Hematopoietic multipotent progenitor cell treated with erythropoietin and hydrocortisone succinate and interleukin-3 and kit ligand, for 8 days (in vitro differentiated cells): Measurements from ENCODE around the gene NPHP4.
A peak's percentile ranks its signal among the peaks of the same experiment; 100 is the strongest.

Source experiments
- DNase-seq: peaks from one replicate; pipeline ENCODE4 v3.0.0-alpha.2; 2015

Gene NPHP4

DNA sequence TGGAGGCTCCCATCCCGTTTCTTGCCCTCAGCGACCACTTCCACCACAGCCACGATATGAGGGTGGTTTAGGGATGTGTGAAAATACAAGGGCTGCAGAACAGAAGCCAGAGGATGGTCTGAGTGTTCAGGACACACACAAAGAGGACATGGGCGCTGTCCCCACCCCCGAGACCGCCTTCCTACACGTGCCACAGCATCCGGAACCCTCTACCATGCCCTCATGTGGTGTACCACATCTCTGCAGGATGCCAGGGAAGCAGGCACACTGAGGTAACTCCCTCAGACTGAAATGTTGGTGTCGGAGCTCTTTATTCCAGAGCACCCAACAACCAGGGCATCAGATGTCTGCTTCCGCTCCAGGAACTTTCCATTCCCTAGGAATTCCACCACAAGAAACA, 23.1 kb downstream of the NPHP4 start:
- no peak for DNase-seq

DNA sequence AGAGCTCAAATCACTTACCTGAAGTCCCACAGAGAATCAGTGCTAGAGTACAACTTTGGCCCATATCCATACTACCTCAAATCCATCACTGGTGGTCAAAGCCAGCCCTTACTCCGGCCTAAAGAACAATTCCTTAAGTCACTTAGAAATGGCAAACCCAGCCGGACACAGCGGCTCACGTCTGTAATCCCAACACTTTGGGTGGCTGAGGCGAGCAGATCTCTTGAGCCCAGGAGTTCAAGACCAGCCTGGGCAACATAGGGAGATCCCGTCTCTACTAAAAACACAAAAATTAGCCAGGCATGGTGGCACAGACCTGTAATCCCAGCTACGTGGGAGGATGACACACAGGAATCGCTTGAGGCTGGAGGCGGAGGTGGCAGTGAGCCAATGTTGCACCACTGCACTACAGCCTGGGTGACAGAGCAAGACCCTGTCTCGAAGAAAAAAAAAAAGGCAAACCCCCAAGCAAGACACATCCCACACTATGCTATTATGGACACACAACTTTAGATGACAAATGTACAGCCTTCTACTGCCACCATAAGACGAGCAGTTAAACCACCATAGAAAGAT, 24.0 kb downstream of the NPHP4 start:
- DNase-seq = no peak

DNA sequence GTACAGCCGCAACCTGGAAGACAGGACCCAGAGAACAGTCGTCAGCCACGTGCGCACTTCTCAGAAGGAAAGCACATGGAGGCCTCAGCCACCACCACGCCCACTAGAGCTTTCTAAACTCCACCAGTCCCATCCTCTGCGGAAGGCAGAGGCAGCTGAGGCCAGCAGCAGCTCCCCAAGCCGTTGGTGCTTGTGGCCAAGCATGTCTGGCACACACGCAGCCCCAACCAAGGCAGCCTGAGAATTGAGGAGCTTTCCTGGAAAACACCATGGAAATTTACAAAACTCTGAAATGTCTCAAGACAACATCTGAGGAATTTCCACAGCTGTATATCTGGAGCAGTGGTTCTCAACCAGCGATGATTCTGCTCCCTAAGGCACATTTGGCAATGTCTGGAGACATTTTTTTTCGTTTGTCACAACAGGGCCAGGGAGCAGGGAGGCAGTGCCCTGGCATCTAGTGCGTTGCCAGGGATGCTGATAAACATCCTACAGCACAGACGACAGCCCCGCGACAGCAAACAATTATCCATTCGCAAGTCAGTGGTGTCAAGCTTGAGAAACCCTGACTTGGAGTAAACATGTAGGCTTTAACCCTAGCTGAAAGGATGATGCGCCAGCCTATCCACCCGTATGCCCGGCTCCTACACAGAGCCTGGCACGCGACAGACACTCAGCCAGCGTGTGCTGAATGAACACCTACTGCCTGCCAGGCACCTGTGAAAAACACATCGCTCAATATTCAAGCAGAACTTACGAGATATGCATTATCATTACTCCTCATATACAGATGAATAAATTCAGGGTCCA, 24.7 kb downstream of the NPHP4 start:
- no peak for DNase-seq

DNA sequence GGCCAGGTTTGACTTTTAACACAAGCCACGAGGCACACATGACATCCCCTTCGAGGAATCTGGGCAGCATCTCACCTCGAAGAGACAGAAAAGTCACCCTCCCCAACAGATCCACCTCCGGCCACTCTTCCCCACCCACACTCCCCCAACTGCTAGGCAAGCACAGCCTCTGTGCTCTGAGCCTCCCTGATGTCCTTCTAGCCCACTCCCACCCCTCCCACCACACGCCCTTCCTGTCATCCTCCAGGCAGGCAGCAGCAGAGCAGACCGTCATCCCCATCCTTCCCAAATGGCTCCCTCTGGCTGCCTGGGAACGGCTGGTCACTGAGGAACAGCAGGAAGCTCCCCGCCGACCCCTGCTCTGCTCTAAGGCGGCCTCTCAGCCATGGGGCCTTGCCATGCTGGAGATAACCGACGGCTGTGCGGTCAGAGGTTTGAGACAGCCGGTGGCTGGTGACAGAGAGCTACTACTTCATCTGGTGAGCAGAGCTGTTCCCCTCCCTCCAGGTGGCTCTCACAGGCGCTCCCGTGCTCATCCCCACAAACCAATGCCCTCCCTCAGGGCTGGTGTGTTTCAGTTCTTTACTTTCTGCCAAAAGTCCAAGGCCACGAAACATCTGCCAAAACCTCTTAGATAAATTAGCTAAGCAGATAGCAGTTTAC, 25.6 kb downstream of the NPHP4 start:
- no peak for DNase-seq

DNA sequence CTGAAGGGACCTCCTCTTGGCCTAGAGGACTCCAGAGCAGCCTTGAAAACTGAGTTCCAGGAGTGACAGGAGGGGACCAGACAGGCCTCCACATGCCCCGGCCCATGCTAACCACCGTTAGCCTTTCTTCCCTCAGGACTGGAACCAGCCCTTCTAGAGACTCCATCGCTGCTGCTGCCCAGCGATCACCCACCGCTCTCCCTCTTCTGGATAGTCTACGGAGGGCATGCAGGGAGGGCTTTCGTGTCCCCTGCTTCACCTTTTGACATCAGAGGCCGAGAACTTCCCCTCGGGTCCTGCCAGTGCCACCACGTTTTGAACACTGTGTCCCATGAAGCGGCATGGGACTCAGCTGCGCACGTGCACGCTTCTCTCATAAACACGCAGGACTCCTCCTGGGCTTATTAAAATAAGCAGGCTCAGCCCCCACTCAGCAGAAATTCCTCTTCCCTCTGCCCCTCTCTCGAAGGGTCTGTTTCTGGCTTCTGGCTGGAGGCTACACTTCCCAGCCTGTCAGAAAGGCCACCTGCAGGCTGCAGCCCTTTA, 26.6 kb downstream of the NPHP4 start:
- DNase-seq = no peak

DNA sequence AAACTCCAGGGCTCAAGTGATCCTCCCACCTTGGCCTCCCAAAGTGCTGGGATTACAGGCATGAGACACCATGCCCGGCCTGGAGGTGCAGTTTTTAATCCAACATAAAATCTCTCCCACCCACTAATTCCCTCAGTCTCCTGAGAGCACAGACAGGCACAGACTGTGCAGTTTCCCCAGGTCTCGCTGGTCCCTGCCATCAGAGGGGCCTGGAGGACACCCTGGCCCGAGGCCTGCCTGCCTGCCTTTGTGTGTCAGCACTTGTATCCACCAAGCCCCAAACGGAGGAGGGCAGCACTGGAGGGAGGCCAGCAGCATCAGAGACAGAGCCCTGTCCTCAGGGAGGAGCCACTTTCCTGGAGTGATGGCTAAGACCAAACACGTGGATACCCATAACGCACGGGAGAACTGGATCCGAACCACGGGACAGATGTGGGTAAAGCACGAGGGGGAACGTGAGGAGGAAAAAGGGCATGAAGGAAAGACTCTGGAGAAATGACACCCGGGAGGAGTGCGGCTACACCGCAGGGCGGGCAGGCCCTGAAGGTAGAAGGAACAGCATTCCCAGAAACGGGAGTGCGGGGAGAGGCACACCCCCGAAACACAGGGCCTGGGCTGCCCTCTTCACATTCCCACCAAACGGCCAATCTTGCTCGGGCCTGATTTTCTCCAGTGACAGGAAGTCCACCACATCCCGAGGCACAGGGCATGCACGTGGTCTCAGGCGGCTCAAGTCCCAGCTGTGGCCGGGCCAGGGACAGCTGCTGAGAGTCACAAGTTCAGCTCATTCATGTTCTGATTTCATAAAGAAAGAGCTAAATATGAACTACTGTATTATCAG, 29.7 kb downstream of the NPHP4 start:
- no peak for DNase-seq

DNA sequence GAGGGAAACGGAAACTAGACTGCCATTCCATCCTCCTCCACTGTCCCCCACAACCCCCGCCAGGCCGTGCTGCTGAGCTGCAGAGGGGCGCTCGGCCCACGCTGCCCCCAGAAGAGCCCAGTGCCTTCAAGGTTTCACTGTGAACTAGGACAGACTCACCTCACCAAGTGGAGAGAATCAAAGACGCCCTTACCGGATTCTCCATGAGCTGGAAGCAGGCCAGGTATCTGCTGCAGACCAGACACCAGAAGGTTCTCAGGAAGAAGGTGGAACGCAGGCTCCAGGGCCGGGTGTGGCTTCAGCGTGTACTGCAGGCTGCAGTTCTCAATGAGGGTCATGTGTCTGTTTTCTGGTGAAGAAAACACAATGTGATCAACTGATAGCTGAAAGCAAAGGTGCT, 30.6 kb downstream of the NPHP4 start:
- DNase-seq = peak; percentile 9

DNA sequence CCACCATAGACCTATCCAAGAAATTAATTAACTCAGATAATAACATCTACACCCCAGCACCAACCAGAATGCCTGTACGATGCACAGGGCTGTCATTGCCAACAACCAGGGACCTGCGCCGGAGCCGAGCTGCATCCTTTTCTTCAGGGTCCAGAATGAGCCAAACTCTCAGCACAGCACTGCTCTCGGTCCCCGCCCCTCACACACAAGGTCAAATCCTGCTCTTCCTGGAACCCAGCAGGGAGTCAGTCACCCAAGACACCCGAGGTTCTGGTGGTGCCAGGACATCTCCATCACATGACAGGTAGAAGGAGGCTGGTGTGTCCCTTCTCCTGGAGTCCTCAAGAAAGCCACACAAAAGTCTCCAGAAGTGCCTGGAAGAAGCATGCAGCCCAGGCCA, 31.9 kb downstream of the NPHP4 start:
- no peak for DNase-seq

DNA sequence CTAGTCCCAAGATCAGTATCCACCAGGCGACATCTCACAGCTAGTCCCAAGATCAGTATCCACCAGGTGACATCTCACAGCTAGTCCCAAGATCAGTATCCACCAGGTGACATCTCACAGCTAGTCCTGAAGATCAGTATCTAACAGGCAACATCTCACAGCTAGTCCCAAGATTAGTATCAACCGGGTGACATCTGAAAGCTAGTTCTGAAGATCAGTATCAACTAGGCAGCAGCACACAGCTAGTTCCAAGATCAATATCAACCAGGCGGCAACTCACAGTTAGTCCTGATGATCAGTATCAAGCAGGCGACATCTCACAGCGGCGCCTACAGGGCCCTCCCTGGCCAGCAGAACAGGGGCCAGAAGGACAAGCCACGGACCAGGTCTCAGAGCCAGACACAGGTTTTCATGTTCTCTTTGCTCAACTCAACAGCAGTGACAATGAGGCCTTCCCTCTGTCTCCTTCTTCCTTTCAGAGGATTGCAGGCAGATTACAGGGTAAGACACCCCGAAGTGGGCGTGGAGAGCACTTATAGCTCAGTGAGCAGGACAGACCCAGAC, 32.5 kb downstream of the NPHP4 start:
- DNase-seq = no peak

DNA sequence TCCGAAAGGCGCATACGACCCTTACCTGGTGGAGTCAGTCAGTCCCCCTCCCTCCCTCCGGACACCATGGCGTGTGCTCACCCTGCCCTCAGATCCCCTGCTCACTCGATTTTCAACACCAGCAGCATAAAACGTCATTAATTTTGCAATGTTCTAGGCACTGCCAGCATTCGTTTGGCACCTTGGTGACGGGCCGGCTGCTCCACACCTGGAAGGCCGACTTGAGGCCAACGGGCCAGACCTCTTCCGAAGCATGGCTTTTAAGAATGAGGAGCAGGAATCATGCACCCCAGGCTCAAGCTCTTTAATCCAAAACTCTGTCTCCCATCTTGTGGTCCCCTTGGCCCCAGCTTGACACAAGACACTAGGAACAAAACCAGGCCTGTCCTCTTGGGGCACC, 33.1 kb downstream of the NPHP4 start:
- DNase-seq = no peak

DNA sequence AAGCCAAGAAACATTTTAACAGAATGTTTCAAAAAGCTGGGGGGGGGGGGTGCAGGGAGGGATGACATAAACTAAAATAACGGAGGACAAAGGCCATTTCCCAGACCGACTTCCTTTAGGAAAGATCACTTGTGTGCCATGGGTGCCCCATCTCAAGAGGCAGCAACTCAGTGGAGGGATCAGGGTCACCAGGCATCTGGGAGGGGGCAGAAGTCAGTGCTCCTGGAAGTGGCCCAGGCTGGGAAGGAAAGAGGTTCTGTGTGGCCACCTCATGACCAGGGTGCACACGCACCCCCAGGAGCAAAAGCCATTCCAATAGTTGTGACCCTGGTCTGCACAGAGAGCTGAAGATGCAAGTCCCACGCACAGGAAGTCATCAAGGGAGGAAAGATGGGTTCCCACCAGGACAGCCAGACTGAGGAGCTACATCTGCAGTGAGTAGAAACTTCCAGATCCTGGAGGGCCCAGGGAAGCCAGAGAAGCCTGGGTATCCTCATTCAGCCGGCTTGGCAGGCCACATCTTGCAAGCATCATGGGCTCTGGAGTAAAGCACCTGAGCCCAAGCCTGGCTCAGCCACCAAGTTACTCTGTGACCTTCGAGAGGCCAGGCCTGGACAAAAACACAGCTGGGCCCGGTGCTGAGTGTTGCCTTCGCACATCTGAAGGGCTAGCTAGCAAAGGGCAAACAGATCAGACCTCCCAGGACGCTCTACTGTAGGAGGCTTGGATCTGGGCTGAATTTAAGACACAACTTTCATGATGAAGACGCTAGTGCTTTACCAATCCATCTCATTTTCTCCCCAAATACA, 36.0 kb downstream of the NPHP4 start:
- no peak for DNase-seq

DNA sequence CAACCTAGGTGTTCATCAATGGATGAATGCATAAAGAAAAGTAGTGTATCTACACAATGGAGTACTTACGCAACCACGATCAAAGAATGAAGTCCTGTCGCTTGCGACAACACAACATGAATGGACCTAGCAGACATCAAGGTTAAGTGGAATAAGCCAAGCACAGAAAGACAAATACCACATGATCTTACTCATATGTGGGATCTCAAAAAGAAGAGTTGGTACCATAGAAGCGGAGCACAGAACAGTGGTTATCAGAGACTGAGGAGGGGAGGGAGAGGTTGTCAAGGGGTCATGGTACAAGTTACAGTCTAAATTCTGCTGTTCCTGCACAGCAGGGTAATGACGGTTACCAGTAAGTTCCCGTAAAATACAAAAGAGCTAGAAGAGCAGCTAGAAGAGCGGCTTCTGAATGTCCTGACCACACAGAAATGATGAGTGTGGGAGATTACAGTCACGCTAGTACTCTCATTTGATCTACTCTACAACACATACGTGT, 36.7 kb downstream of the NPHP4 start:
- DNase-seq = no peak

DNA sequence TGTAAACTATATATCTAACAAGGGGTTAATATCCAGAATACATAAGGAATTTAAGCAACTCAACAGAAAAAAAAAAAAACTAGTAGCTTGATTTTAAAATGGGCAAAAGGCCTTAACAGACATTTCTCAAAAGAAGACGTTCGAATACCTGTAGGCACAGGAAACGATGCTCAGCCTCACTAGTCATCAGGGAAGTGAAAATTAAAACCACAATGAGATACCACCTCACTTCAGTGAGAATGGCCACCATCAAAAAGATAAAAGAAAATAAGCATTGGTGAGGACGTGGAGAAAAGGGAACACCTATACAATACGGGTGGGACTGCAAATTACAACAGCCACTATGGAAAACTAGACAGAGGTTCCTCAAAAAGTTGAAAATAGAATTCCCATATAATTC, 37.3 kb downstream of the NPHP4 start:
- DNase-seq = no peak

DNA sequence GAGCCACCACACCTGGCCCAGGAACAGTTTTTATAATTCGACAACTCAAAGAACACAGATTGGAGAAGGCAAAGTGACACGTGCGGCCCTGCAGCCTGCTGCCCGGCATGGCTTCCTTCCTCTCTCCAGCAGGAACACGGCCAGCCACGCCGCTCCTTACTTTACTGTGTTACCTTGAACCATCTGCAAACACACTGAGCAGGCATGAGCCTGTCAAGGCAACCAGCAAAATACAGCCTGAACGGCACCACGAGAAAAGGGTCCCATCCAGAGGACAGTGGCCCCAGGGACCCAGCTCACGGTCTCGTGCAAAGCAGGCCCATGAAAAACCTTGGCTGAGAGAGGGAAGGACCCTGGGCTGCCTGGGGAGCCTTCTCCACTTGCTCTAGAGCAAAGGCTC, 38.8 kb downstream of the NPHP4 start:
- DNase-seq = no peak

DNA sequence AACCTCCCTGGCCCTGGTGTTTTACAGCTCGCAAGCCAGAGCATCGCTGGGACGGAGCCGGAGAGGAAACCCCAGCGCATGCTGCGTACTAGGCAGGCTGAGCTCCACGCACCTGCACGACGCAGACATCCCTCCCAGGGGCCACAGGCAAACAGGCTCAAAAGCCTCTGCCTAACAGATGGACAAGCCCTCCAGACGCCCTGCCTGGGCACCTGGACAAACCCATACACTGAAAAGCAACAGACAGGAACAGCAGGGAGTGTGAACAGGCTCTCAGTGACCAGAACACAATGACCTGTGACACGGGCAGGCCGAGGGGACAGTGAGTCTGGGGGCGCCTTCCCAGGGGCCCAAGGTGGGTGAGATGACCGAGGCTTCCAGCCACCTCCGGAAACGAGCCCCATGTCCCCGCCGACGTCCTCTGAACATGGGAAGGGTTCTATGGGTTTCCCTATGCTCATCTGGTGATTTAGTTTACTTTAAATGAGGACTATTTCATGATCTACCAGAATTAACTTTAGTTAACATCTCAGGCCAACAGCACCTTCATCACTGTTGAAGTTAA, 40.3 kb downstream of the NPHP4 start:
- DNase-seq = no peak

DNA sequence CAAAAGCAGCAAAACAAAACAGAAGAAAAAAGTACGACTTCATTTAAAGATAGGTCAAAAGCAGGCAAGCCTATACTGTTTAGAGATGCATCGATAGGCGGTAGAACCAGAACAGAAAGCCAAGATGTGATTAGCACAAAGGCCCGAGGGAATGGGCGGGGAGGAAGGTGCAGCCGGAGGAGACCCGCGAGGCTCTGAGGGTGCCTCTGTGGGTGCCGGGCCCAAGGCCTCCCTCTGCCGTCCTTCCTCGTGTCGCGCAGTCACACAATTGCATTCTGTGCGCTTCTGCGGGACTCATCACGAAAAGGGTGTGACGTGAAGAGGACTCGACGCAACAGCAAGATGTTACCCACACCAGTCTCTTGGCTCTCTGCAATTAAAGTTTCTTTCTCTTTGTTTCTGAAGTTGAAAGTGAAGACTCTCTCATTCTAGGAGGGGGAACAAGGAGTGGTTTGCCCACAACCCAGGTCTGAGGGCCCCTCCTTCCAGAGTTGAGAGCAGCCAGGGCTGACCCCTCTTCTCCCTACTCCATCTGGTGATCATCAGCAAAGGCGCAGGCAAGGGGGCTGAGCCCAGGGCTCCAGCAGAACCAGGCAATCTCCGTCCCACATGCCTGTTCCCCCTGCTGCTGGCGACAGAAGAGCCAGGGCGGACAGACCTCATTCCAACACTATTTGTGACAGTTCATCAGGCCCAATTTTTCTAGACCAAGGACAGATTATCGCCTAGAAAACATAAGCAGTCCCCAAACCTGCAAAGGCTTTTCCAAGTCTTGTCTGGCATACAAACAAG, 41.0 kb downstream of the NPHP4 start:
- no peak for DNase-seq

DNA sequence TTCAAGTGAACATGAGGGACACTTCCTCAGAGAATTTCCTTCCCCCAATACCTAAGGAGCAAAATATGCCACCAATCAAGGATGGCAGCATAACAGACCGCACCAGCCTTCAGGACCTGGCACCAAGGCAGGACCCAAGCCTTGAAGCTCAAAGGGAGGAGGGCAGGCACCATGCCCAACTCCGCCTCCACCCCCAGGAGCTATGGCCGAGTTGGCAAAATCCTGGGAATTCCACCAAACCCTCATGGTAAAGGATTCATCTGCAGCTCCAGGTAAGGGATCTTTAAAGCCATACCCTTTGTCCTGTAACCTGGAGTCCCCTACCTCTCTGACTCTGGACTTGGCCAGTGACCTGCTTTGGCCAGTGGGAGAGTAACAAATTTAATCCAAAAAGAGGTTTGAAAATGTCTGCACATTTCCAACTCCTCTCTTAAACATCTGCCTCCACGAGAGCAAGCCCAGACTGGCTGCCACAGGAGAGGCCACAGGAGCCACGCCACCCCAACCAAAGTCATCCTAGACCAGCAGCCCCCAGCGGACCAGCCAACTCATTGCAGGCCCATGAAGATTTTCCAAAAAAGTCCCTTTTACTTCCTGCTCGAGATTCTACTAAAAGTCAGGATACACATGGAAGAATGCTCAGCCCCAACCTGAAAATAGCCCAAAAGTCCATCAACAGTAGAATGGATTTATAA, 41.9 kb downstream of the NPHP4 start:
- no peak for DNase-seq

DNA sequence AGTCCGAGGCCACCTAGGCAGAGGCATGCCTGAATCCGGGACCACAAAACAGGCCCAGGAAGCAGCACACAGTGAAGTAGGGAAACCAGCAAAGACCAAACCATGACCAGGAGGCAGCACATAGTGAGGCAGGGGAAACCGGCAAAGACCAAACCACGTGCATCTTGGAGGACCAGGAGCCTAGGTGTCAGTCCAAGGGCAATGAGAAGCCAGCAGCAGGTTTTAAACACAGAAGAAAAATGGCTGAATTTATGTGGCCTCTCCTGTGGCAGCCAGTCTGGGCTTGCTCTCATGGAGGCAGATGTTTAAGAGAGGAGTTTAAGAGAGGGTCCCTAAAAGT, 42.5 kb downstream of the NPHP4 start:
- no peak for DNase-seq

DNA sequence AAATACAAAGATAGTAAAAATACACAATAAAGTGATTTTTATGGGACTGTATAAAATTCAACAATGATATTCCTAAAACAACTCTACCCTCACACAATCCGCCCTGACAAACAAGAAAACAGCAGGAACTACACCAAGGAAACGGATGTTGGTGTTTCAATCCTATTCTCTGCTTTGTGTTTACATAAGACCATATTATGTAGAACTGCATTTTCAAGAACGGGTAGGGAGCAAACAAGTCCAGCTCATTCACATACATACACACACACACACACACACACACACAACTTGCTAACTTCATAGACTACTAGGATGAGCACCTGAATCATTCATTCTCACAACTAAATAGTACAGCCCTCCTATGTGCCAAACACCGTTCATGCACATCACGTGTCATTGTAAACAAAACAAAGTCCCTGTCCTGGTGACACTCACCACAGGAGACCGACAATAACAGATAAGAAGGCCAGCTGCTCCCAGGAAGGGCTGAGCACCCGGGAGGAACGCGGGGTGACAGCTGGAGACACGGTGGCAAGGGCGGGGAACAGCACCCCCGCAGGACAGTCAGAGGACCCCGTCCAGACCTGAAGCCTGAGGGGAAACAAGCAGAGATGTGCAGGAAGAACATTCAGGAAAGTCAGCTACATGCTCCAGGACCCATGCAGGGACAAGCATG, 43.0 kb downstream of the NPHP4 start:
- DNase-seq = peak; percentile 20

DNA sequence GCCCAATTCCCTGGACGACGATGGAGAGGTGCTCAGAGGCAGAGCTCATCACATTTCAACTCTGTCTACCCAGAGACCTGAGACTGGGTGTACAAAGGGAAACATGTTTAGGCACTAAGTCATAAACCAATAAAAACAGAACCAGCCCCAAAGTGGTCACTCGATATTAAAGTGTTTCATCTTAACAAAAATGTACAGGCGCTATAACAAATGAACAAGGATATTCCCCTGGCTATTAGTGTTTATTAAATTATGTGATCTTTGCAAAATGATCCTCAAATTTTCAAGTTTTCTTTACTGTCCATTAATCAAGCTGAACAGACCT, 43.6 kb downstream of the NPHP4 start:
- no peak for DNase-seq
